Neuronal stem cell (in vitro differentiated cells): Measurements from ENCODE around the gene WDR45B.
A peak's percentile ranks its signal among the peaks of the same experiment; 100 is the strongest.

Source experiments
- DNase-seq: peaks from one replicate; pipeline ENCODE4 v3.0.0-alpha.2; 2013; ENCODE audit warnings: low spot score
- H2AFZ ChIP-seq: one replicate; pipeline ENCODE4 v1.6.1; 2013; ENCODE audit warnings: mild to moderate bottlenecking, low read length, inconsistent platforms
- H2AK5ac ChIP-seq: 2 replicates; pipeline ENCODE4 v1.6.1; 2013; ENCODE audit warnings: low read depth, mild to moderate bottlenecking, inconsistent platforms, low read length, moderate library complexity, mixed read lengths
- H2BK120ac ChIP-seq: 2 replicates; pipeline ENCODE4 v1.6.1; 2013; ENCODE audit warnings: low read depth, mild to moderate bottlenecking, inconsistent platforms, low read length, moderate library complexity, mixed read lengths
- H2BK12ac ChIP-seq: one replicate; pipeline ENCODE4 v1.6.1; 2013; ENCODE audit warnings: low read length, inconsistent platforms
- H2BK15ac ChIP-seq: 2 replicates; pipeline ENCODE4 v1.6.1; 2013; ENCODE audit warnings: mild to moderate bottlenecking, low read length, inconsistent platforms, mixed read lengths
- H2BK5ac ChIP-seq: one replicate; pipeline ENCODE4 v1.6.1; 2013; ENCODE audit warnings: inconsistent platforms, mild to moderate bottlenecking, low read length, moderate library complexity
- H3K14ac ChIP-seq: one replicate; pipeline ENCODE4 v1.6.1; 2013; ENCODE audit warnings: low read length, inconsistent platforms
- H3K18ac ChIP-seq: 2 replicates; pipeline ENCODE4 v1.6.1; 2013; ENCODE audit warnings: low read length, inconsistent platforms
- H3K23ac ChIP-seq: 2 replicates; pipeline ENCODE4 v1.6.1; 2013; ENCODE audit warnings: low read depth, mild to moderate bottlenecking, mixed read lengths, low read length, inconsistent platforms; ENCODE audit not compliant: poor library complexity
- H3K27ac ChIP-seq: replicated peaks from 3 replicates; pipeline ENCODE4 v1.5.1; 2013; ENCODE audit warnings: low read length, inconsistent platforms
- H3K27me3 ChIP-seq, 3 experiments: 2 replicates each; pipeline ENCODE4 v1.6.1; 2013; ENCODE audit warnings: low read length in 3 of 3, mild to moderate bottlenecking in 2 of 3, inconsistent platforms in 1 of 3, low read depth in 1 of 3, mixed read lengths in 1 of 3, moderate library complexity in 1 of 3; ENCODE audit not compliant: control insufficient read depth in 3 of 3, insufficient read depth in 3 of 3
- H3K36me3 ChIP-seq, 2 donors: replicated peaks in 1 of 2; 2 replicates each; pipeline ENCODE4 v1.6.1; 2013; ENCODE audit warnings: low read length in 2 of 2; ENCODE audit not compliant: control insufficient read depth in 2 of 2, insufficient read depth in 2 of 2
- H3K4ac ChIP-seq: 2 replicates; pipeline ENCODE4 v1.6.1; 2013; ENCODE audit warnings: inconsistent platforms, mild to moderate bottlenecking, low read length, moderate library complexity
- H3K4me1 ChIP-seq, 2 donors: 1 replicate in 1 of 2; 2 replicates in 1 of 2; pipeline ENCODE4 v1.6.1; 2013; ENCODE audit warnings: low read length in 2 of 2, low read depth in 1 of 2; ENCODE audit not compliant: control insufficient read depth in 2 of 2, insufficient read depth in 1 of 2
- H3K4me2 ChIP-seq: one replicate; pipeline ENCODE4 v1.6.1; 2013; ENCODE audit warnings: mild to moderate bottlenecking, low read length, inconsistent platforms; ENCODE audit not compliant: insufficient read depth, poor library complexity, severe bottlenecking
- H3K4me3 ChIP-seq, 2 donors: 2 replicates each; pipeline ENCODE4 v1.5.1; 2013; ENCODE audit warnings: low read length in 2 of 2, mild to moderate bottlenecking in 2 of 2, inconsistent platforms in 1 of 2, moderate library complexity in 1 of 2
- H3K79me1 ChIP-seq: one replicate; pipeline ENCODE4 v1.6.1; 2013; ENCODE audit warnings: low read depth, mild to moderate bottlenecking, inconsistent platforms, low read length, moderate library complexity
- H3K9ac ChIP-seq: one replicate; pipeline ENCODE4 v1.6.1; 2013; ENCODE audit warnings: mild to moderate bottlenecking, low read depth, low read length, inconsistent platforms; ENCODE audit not compliant: poor library complexity
- H3K9me3 ChIP-seq, 2 donors: replicated peaks in 1 of 2; 2 replicates each; pipeline versions ENCODE3 to v1.6.1; 2013; ENCODE audit warnings: low read length in 2 of 2, mild to moderate bottlenecking in 2 of 2, inconsistent platforms in 1 of 2, low read depth in 1 of 2, mixed read lengths in 1 of 2, moderate library complexity in 1 of 2; ENCODE audit not compliant: control insufficient read depth in 2 of 2, insufficient read depth in 1 of 2
- H4K8ac ChIP-seq: one replicate; pipeline ENCODE4 v1.6.1; 2013; ENCODE audit warnings: low read depth, mild to moderate bottlenecking, inconsistent platforms, low read length, moderate library complexity
- H4K91ac ChIP-seq: one replicate; pipeline ENCODE4 v1.6.1; 2013; ENCODE audit warnings: low read length, low read depth, mild to moderate bottlenecking, inconsistent platforms; ENCODE audit not compliant: poor library complexity
- WGBS, 2 donors: extraction: QIAGEN DNeasy Blood & Tissue Kit; methylation state at CpG; one replicate each; pipeline ENCODE4 v1.1.7; 2013; ENCODE audit warnings: missing lambda C conversion rate in 2 of 2, mixed read lengths in 1 of 2; ENCODE audit not compliant: insufficient read length in 2 of 2, insufficient replicate concordance in 1 of 2; ENCODE audit errors: extremely low coverage in 2 of 2; 5-methylcytosine and 5-hydroxymethylcytosine counted together

Gene WDR45B

DNA sequence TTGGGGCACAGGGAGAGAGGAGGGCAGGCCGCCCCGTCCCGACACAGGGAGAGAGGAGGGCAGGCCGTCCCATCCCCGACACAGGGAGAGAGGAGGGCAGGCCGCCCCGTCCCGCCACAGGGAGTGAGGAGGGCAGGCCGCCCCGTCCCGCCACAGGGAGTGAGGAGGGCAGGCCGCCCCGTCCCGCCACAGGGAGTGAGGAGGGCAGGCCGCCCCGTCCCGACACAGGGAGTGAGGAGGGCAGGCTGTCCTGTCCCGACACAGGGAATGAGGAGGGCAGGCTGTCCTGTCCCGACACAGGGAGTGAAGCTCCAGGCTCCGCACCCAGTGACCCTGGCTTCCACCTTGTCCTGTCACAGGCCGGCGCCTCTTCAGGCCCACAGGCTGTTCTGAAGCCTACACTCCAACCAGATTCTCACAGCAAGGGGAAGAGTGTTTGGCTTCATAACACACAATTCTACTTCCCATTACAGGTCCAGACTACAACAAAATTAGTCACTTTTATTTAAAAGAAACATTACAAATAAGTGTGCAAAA lies 34.1 kb downstream of the WDR45B start:
- Histone ChIP-seq H2AFZ (no peak overlapping the region), H3K4me2 (no peak overlapping the region), H2BK5ac (no peak overlapping the region), H3K9ac (peak overlapping the region; percentile 77), H3K79me1 (peaks cover 1% of the 10 kb centered on the region), H3K27me3 (no peaks in the 10 kb centered on the region), H3K9me3 (peaks cover 0 to 2% of the 10 kb centered on the region in 2 donors), H3K14ac (no peak overlapping the region), H3K36me3 (peaks cover 31 to 77% of the 10 kb centered on the region in 2 donors), H3K27ac (no peak overlapping the region), H3K4ac (no peak overlapping the region), H3K4me1 (no peaks in the 10 kb centered on the region), H2BK15ac (no peak overlapping the region), H2BK120ac (no peak overlapping the region), H3K18ac (no peak overlapping the region), H3K4me3 (no peak overlapping the region), H2AK5ac (no peak overlapping the region), H3K23ac (no peak overlapping the region), H4K91ac (no peak overlapping the region), H4K8ac (no peak overlapping the region), H2BK12ac (peak overlapping the region; percentile 22)
- DNase-seq: no peak
- no CpG with 5 or more reads among the region's 22 CpGs for WGBS, 2 donors

DNA sequence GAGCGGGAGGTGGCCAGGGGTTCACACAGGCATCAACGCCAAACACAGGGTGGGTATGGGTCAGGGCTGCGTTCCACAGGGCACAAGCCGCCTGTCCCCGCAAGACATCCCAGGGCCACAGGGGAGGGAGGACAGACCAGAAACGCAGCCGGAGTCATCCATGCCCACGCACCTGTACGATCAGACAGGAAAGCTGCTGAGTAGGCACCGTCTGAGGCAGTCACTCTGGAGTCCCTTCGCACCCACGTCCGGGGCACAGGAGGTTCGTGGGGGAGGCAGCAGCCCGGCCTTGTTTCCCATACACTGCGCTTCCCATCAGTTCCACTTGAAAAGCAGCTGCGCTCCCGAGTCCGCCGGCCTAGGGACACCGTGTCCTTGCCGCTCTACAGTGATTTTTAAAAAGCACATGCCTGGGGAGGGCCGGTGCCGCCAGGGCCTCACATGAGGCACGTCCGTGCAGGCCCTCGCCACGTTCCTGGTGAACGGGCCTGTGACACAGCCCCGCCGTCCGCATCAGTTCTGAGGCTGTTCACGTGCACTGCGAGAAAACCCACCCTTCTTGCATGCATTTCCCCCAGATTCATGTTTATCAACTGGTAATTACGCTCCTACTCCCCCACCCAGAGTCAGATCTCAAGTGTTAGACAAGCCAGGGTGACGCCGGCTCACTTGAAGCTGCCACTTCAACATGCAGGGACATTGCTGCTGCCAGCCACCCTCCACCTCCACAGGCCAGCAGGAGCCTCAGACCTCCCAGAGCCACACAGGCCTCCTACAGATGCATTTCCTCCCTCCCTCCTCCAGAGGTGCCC lies 34.8 kb downstream of the WDR45B start:
- no peak overlapping the region for H4K8ac ChIP-seq
- no peak overlapping the region for H4K91ac ChIP-seq
- no peak overlapping the region for H3K14ac ChIP-seq
- H2BK5ac ChIP-seq: peak overlapping the region; percentile 75
- peaks cover 0 to 2% of the 10 kb centered on the region in 2 donors for H3K9me3 ChIP-seq
- peaks cover 29 to 73% of the 10 kb centered on the region in 2 donors for H3K36me3 ChIP-seq
- H3K79me1 ChIP-seq: peaks cover 1% of the 10 kb centered on the region
- H3K9ac ChIP-seq: peak overlapping the region; percentile 77
- no peak overlapping the region for H2AK5ac ChIP-seq
- H3K4me1 ChIP-seq: no peaks in the 10 kb centered on the region
- WGBS, 2 donors: no CpG with 5 or more reads among the region's 37 CpGs
- H3K4me2 ChIP-seq: no peak overlapping the region
- DNase-seq: no peak
- H3K23ac ChIP-seq: peak overlapping the region; percentile 91
- peak overlapping the region; percentile 24 for H3K27ac ChIP-seq
- H2BK12ac ChIP-seq: peak overlapping the region; percentile 22
- H2AFZ ChIP-seq: no peak overlapping the region
- no peaks in the 10 kb centered on the region for H3K27me3 ChIP-seq
- H3K4ac ChIP-seq: no peak overlapping the region
- H3K18ac ChIP-seq: no peak overlapping the region
- no peak overlapping the region for H2BK120ac ChIP-seq
- H3K4me3 ChIP-seq: no peak overlapping the region
- H2BK15ac ChIP-seq: no peak overlapping the region

DNA sequence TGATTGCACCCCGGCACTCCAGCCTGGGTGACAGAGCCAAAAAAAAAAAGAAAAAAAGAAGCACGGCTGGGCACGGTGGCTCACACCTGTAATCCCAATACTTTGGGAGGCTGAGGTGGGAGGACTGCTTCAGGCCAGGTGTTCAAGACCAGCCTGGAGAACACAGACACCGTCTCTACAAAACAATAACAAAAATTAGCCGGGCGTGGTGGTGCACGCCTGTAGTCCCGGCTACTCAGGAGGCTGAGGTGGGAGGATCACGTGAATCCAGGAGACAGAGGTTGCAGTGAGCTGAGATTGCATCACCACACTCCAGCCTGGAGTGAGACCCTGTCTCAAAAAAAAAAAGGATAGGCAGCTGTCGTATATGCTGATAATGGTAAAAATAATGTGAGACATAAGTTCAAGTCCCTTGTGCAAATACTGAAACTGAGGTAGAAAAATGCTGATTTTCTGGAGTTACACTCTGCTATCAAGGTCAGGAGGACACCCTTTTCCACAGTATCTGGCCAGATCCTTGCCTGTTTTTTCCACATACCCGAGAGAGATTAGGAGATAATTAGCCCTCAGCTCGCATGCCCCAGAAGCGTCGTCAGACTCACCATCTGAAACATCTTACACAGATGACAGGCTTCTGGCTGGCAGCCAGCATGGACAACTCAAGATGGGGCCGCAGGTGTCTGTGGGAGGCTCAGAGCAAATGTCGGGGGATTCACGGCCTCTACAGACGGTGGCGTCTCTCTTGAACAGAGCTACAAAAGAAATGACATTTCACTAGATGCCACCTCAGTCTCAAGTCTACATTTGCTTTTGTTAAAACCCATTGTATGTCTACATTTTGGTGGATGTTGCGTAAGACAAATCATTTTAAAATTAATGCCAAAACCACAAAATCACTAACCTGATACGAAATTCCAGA lies 36.8 kb downstream of the WDR45B start:
- no peaks in the 10 kb centered on the region for H3K4me1 ChIP-seq
- no peak overlapping the region for H3K4ac ChIP-seq
- DNase-seq: no peak
- H3K14ac ChIP-seq: no peak overlapping the region
- H3K4me2 ChIP-seq: no peak overlapping the region
- H2BK120ac ChIP-seq: no peak overlapping the region
- no peak overlapping the region for H2AFZ ChIP-seq
- no peak overlapping the region for H3K27ac ChIP-seq
- H2BK12ac ChIP-seq: no peak overlapping the region
- H4K8ac ChIP-seq: no peak overlapping the region
- no peak overlapping the region for H2BK5ac ChIP-seq
- peaks cover 16 to 65% of the 10 kb centered on the region in 2 donors for H3K36me3 ChIP-seq
- no peak overlapping the region for H3K18ac ChIP-seq
- H3K4me3 ChIP-seq: no peak overlapping the region
- no peaks in the 10 kb centered on the region for H3K27me3 ChIP-seq
- peaks cover 1% of the 10 kb centered on the region for H3K79me1 ChIP-seq
- H4K91ac ChIP-seq: no peak overlapping the region
- no peak overlapping the region for H3K23ac ChIP-seq
- no peak overlapping the region for H2AK5ac ChIP-seq
- no peak overlapping the region for H2BK15ac ChIP-seq
- no peak overlapping the region for H3K9ac ChIP-seq
- H3K9me3 ChIP-seq: peaks cover 0 to 4% of the 10 kb centered on the region in 2 donors
- no CpG with 5 or more reads among the region's 21 CpGs for WGBS, 2 donors

DNA sequence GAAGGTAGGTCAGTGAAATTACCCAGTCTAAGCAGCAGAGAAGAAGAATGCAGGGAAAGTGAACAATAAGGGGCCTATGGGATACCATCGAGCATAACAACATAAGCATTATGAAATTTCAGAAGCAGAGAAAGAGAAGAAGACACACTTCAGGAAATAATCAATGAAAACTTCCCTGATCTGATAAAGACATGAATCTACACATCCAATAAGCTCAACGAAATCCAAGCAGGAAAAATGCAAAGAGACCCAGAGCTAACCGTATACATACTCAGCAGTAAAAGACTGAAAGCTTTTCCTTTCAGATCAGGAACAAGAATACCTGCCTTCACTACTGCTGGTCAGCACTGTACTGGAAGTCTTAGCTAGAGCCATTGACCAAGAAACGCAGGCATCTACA lies 38.6 kb downstream of the WDR45B start:
- H3K4me2 ChIP-seq: no peak overlapping the region
- H4K91ac ChIP-seq: no peak overlapping the region
- H3K4me1 ChIP-seq: no peaks in the 10 kb centered on the region
- H3K4ac ChIP-seq: no peak overlapping the region
- H2BK5ac ChIP-seq: no peak overlapping the region
- no peak overlapping the region for H4K8ac ChIP-seq
- H2AFZ ChIP-seq: no peak overlapping the region
- peaks cover 1% of the 10 kb centered on the region for H3K79me1 ChIP-seq
- no peak overlapping the region for H3K14ac ChIP-seq
- no peak overlapping the region for H3K27ac ChIP-seq
- no peak overlapping the region for H2BK15ac ChIP-seq
- H2BK12ac ChIP-seq: no peak overlapping the region
- no peak for DNase-seq
- WGBS, 2 donors: no CpG with 5 or more reads among the region's 4 CpGs
- peaks cover 0 to 12% of the 10 kb centered on the region in 2 donors for H3K9me3 ChIP-seq
- H3K36me3 ChIP-seq: peaks cover 14 to 64% of the 10 kb centered on the region in 2 donors
- no peak overlapping the region for H3K9ac ChIP-seq
- no peak overlapping the region for H2AK5ac ChIP-seq
- H3K23ac ChIP-seq: no peak overlapping the region
- no peak overlapping the region for H3K4me3 ChIP-seq
- no peak overlapping the region for H2BK120ac ChIP-seq
- no peak overlapping the region for H3K18ac ChIP-seq
- H3K27me3 ChIP-seq: no peaks in the 10 kb centered on the region
